Measurements from ENCODE around the gene ADGRV1. TPM values are rescaled to one million over a fixed set of nuclear protein-coding genes. Genes with fewer than 3 reads are reported as not detected.

ADGRV1 gene
- total RNA-seq, 1 experiment from 2014 or later: 64.8 TPM

DNA sequence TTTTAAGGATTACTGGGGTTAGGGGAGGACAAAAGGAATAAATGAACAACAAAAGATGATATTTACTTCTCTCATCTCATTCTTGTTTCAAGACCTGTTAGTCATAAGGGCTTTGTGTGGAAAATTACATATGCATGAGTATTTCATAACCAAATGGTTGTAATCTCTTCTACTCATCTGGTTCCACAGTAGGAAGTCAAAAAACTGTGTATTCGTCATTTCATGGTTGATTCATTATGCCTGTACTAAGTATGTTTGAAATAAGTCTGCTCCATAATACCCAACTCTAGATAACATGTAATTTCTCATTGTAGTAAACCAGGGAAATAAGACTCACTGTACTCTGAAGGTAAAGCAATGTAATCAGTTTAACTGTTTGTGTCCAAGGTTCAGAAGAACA, 611.7 kb downstream of the ADGRV1 start:
- Histone ChIP-seq H3K14ac (ENCODE audit: insufficient read depth, low read length) (no peak overlapping the region), H4K5ac (ENCODE audit: insufficient read length, low read depth, low read length) (no peak overlapping the region), H2AFZ (ENCODE audit: low read length) (no peak overlapping the region), H3K79me2 (ENCODE audit: insufficient read depth, low read length) (no peaks in the 10 kb centered on the region), H3K9ac (ENCODE audit: extremely low read depth, insufficient read length, low read length) (no peak overlapping the region), H3K9me3 (ENCODE audit: control insufficient read depth, low read depth, low read length) (no peaks in the 10 kb centered on the region), H3K79me1 (ENCODE audit: insufficient read depth, low read depth, low read length, poor library complexity, severe bottlenecking) (no peaks in the 10 kb centered on the region), H2BK120ac (ENCODE audit: low read depth, low read length, poor library complexity, severe bottlenecking) (no peak overlapping the region), H3K4me1 (ENCODE audit: insufficient read depth, low read length) (no peaks in the 10 kb centered on the region), H2BK20ac (ENCODE audit: low read depth, low read length, poor library complexity, severe bottlenecking) (no peak overlapping the region), H3T11ph (ENCODE audit: low read length) (no peak overlapping the region), H2BK12ac (ENCODE audit: insufficient read length, low read depth, low read length) (no peak overlapping the region), H4K20me1 (ENCODE audit: control insufficient read depth, insufficient read depth, insufficient read length) (no peaks in the 10 kb centered on the region), H3K4me2 (ENCODE audit: insufficient read depth, insufficient read length, low read length) (no peak overlapping the region), H3K56ac (ENCODE audit: insufficient read length, low read depth, low read length) (no peak overlapping the region), H2AK5ac (ENCODE audit: insufficient read length, low read length) (no peak overlapping the region), H3K23me2 (ENCODE audit: insufficient read length, low read depth, low read length, poor library complexity, severe bottlenecking) (no peaks in the 10 kb centered on the region), H4K8ac (replicated peaks; ENCODE audit: insufficient read length, low read depth, low read length) (no peak overlapping the region), H3K23ac (ENCODE audit: insufficient read length, low read depth, low read length) (no peak overlapping the region), H3K27me3 (ENCODE audit: insufficient read depth, low read length) (no peaks in the 10 kb centered on the region), H3K18ac (ENCODE audit: insufficient read length, low read depth, low read length) (no peak overlapping the region), H4K91ac (ENCODE audit: insufficient read length, low read depth, low read length) (no peak overlapping the region), H2BK5ac (ENCODE audit: insufficient read length, low read length) (no peak overlapping the region), H3K4ac (ENCODE audit: low read depth, low read length) (no peak overlapping the region), H3K27ac (ENCODE audit: insufficient read length, low read depth, low read length) (no peak overlapping the region), H2BK15ac (ENCODE audit: low read depth, low read length) (no peak overlapping the region)
- Mint-ChIP-seq H3K4me3 (no peak overlapping the region), H3K9me3 (no peaks in the 10 kb centered on the region), H3K4me1 (peaks cover 16 to 25% of the 10 kb centered on the region in 2 experiments), H3K36me3 (ENCODE audit: insufficient read depth in 1 of 3, low read depth in 3 of 3) (no peaks in the 10 kb centered on the region), H3K27me3 (ENCODE audit: low read depth) (no peaks in the 10 kb centered on the region), H3K27ac (peak overlapping the region in 1 of 3 experiments; percentile 37; a peak in 2 of 7 replicates)
- no peak for TF ChIP-seq CTCF (conservative IDR thresholded peaks at IDR 0.05)
- no CpG with 5 or more reads among the region's 1 CpG for WGBS (ENCODE audit: extremely low coverage, insufficient read length, low lambda C conversion rate)
- no peak for DNase-seq

Measured in H9 (cell line).